Activated CD8-positive, alpha-beta T cell treated with anti-CD3 and anti-CD28 coated beads for 36 hours (primary cell): ENCODE measurements around the gene POTEF. TPM values are rescaled to one million over a fixed set of nuclear protein-coding genes. Genes with fewer than 3 reads are reported as not detected.
"Not testable (repeated sequence)": the region's sequence is repeated elsewhere in the genome, so short reads cannot be mapped to it uniquely, and the experiment has no call there.

Experiments
- ATAC-seq: fragments of 200-7000 bp; cut with Tn5 transposase; one replicate; pipeline ENCODE4 v1.10.0; 2021; ENCODE audit warnings: mild to moderate bottlenecking, moderate library complexity
- CTCF ChIA-PET: fragments of 350-600 bp; sonication (Branson Sonifier 250); formaldehyde crosslinking; loops from one replicate; lab custom pipeline; 2021; ENCODE audit warnings: antibody characterized with exemption; lab: Charles Lee
- POLR2A ChIA-PET: fragments of 350-600 bp; sonication (Branson Sonifier 250); formaldehyde crosslinking; loops from one replicate; lab custom pipeline; 2021; ENCODE audit warnings: antibody characterized with exemption; lab: Charles Lee
- DNase-seq: peaks from one replicate; pipeline ENCODE4 v3.0.0-alpha.2; 2020
- H3K27ac Mint-ChIP-seq: one replicate; pipeline ENCODE4 v1.8.0; 2021; ENCODE audit warnings: mild to moderate bottlenecking, mixed read lengths
- H3K27me3 Mint-ChIP-seq: one replicate; pipeline ENCODE4 v1.8.0; 2021; ENCODE audit warnings: mixed read lengths
- H3K36me3 Mint-ChIP-seq: one replicate; pipeline ENCODE4 v1.8.0; 2021; ENCODE audit warnings: low read depth, mixed read lengths
- H3K4me1 Mint-ChIP-seq: one replicate; pipeline ENCODE4 v1.8.0; 2021; ENCODE audit warnings: low read depth, mixed read lengths
- H3K4me3 Mint-ChIP-seq: one replicate; pipeline ENCODE4 v1.8.0; 2021; ENCODE audit warnings: mild to moderate bottlenecking, moderate library complexity, mixed read lengths
- H3K9me3 Mint-ChIP-seq: one replicate; pipeline ENCODE4 v1.8.0; 2021; ENCODE audit warnings: mixed read lengths
- CTCF ChIP-seq: fragments of 200-600 bp; IDR thresholded peaks from one replicate; pipeline ENCODE4 v1.8.0; 2022; ENCODE audit warnings: antibody characterized with exemption, mild to moderate bottlenecking
- intact Hi-C: fragments of 100-400 bp; cut with micrococcal nuclease; formaldehyde crosslinking; loops from one replicate; pipeline ENCODE4 v1.10.0; 2022
- total RNA-seq, 2 experiments: library from RNA; stranded (reverse); gene quantifications; one replicate each; pipeline ENCODE4 v1.2.3, GENCODE V29; 2021

POTEF gene
- total RNA-seq, 2 experiments from 2014 or later = not detected

DNA sequence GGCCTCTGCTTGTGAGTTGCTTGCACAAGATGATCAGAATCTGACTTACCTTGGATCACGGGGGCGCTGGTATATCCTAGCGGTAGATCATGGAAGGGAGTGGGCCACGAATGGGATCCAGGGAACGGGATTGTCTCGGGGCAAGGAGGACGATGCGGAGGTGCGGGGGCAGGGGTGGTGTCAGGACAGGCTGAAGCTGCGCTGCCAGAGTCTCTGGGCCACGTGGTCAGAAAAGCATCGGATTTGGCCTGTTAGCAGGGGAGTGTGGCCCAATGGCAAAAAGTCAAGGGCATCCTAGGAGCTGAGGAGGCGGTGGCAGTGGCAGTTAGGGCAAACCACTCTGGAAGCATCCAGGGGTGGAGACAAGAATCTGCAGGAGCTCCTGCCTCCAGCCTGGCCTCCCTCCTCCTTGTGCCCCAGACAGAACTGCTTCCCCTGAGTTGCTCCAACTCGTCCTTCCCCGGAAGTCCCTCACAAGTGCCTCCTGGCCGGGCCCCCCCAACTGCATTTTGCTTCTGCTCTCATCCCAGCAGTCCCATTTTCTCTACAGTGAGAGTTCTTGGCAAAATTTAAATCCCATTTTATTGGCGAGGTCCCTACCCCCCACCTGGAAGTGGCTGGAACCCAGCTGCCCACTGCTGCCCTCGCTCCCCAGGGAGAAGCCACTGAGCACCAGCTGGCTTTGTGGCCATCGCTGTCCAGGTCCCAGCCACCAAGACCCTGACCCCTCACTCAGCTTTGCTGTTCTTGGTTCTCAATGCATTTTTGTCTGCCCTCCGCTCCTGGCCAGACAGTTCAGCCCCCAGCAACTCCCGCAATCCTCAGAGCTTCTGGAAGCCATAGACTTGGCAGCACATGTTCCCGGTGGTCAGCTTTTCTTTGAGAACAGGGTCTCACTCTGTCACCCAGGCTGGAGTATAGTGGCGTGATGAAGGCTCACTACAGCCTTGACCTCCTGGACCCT, 21.4 kb upstream of the POTEF start:
- ChIA-PET POLR2A (no interaction called here), CTCF (no interaction called here)
- intact Hi-C loops = no loop called here
- no peak for TF ChIP-seq CTCF
- DNase-seq (no peak), ATAC-seq (no peak)
- peaks cover 9% of the 10 kb centered on the region for H3K36me3 Mint-ChIP-seq
- no peaks in the 10 kb centered on the region for H3K4me1 Mint-ChIP-seq
- no peaks in the 10 kb centered on the region for H3K27me3 Mint-ChIP-seq
- no peak overlapping the region for H3K4me3 Mint-ChIP-seq
- no peak overlapping the region for H3K27ac Mint-ChIP-seq
- no peaks in the 10 kb centered on the region for H3K9me3 Mint-ChIP-seq

- H3K4me3 Mint-ChIP-seq, DNase-seq, H3K27ac Mint-ChIP-seq, ATAC-seq, intact Hi-C loops, H3K9me3 Mint-ChIP-seq, CTCF ChIA-PET, H3K4me1 Mint-ChIP-seq, POLR2A ChIA-PET, H3K36me3 Mint-ChIP-seq, H3K27me3 Mint-ChIP-seq: not testable (repeated sequence)
These were observed 19.5 kb upstream of the POTEF start for GRCh38 chr2:130148515-130148914.

GRCh38 chr2:130145006-130145414, 16.0 kb upstream of the POTEF start, which contains the start of gene CCDC74B:
Gene CCDC74B, minus strand, starts transcription at chr2:130145112. Its CDS starts 116 bp downstream, at chr2:130144996.
- POLR2A ChIA-PET = not testable (repeated sequence)
- ATAC-seq = peak; percentile 92

DNA sequence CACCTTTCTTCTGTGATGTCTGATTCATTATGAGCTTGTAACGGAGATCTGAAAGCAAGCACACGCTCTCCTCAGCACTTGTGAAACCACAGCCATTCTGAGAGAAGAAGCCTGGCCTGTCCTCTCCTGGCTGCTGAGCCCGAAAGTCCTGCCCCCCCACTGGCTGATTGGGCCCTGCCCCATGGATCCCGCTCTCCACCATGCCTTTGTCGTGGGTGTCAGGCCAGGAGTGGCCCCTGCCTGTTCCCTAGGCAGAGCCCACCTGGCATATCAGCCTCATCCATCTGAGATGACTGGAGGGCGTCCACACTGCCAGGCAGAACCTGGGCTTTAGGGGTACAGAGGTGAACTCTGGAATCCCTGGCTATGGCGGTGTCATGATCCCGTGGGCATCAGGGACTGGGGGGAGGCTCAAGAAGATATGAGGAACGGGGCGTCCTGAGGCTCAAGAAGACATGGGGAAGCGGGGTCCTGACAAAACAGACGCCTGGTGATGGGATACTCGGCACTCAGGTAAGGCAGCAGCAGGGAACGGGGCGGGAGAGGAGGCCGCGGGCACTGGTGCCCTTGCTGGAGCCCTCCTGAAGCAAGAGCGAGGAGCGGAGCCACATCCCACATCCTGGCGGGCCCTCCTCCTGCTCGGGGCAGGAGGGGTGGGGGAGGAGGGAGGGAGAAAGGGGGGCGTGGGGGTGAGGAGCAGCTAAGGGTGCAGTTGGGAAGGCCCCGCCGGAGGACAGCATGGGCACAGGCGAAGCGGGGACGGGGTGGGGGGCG, 14.4 kb upstream of the POTEF start:
- POLR2A ChIA-PET, H3K36me3 Mint-ChIP-seq, H3K27me3 Mint-ChIP-seq, H3K9me3 Mint-ChIP-seq, H3K27ac Mint-ChIP-seq, DNase-seq, H3K4me1 Mint-ChIP-seq, intact Hi-C loops, CTCF ChIA-PET: not testable (repeated sequence)
- peak; percentile 23 for ATAC-seq
- peak overlapping the region; percentile 72 for H3K4me3 Mint-ChIP-seq

More at GRCh38 chr2:130145006-130145414, 16.0 kb upstream of the POTEF start, which contains the start of gene CCDC74B:
- H3K4me1 Mint-ChIP-seq, H3K27ac Mint-ChIP-seq, H3K27me3 Mint-ChIP-seq, H3K36me3 Mint-ChIP-seq, CTCF ChIA-PET, intact Hi-C loops, H3K9me3 Mint-ChIP-seq: not testable (repeated sequence)
- DNase-seq = peak; percentile 76
- H3K4me3 Mint-ChIP-seq = peak within 1 kb of the TSS; percentile 72

DNA sequence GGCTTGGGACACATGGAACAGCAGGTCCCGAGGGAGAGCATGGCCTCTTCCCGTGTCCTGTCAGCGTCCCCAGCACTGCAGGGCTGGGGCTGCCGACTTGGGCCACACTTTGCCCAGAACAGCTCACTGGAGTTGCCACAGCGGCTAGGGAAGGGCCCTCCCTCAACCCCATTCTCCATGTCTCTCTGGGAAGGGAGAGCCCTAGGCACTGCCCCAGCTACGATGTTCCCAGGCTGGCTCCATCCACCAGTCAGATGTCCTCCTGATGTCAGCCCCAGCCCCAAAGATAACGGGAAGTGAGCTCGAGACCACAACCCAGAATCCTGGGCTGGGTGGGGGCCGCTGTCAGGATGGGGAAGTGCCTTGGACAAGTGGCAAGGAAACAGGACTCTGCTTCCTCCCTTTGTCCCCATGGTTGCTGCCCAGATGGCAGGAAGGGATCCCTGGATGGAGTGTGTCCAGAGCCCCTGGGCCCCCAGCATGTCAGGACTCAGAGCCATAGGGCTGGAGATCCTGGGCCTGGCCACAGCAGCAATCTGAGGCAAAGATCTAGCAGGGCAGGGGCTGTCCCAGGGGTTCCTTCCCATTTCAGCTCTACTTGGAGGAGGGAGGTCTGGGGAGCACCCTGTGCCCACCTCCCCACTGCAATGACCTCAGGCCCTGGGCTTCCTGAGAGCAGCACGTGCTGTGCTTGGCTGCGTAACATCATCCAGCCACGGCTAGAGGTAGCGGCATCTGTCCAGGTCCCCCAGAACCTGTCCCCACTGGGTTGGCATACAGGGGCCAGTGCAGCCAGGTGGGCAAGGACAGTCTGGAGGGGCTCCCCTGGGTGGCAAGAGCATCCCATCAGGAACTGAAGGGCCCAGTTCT, 13.6 kb upstream of the POTEF start:
- DNase-seq, H3K4me3 Mint-ChIP-seq, CTCF ChIA-PET, ATAC-seq, intact Hi-C loops, H3K4me1 Mint-ChIP-seq, H3K27ac Mint-ChIP-seq, H3K27me3 Mint-ChIP-seq, POLR2A ChIA-PET, H3K36me3 Mint-ChIP-seq, H3K9me3 Mint-ChIP-seq: not testable (repeated sequence)

- H3K4me3 Mint-ChIP-seq, CTCF ChIA-PET, H3K27me3 Mint-ChIP-seq, intact Hi-C loops, H3K9me3 Mint-ChIP-seq, H3K4me1 Mint-ChIP-seq, H3K36me3 Mint-ChIP-seq, DNase-seq, ATAC-seq, H3K27ac Mint-ChIP-seq, POLR2A ChIA-PET: not testable (repeated sequence)
These were observed 12.8 kb upstream of the POTEF start for GRCh38 chr2:130141645-130142370.

GRCh38 chr2:130141002-130141401, 12.0 kb upstream of the POTEF start:
- H3K4me3 Mint-ChIP-seq, ATAC-seq, DNase-seq, CTCF ChIA-PET, H3K4me1 Mint-ChIP-seq, intact Hi-C loops, H3K9me3 Mint-ChIP-seq, H3K27me3 Mint-ChIP-seq, POLR2A ChIA-PET, H3K36me3 Mint-ChIP-seq, H3K27ac Mint-ChIP-seq: not testable (repeated sequence)

- POLR2A ChIA-PET, H3K4me3 Mint-ChIP-seq, H3K36me3 Mint-ChIP-seq, DNase-seq, CTCF ChIA-PET, H3K27me3 Mint-ChIP-seq, H3K9me3 Mint-ChIP-seq, H3K27ac Mint-ChIP-seq, ATAC-seq, intact Hi-C loops, H3K4me1 Mint-ChIP-seq: not testable (repeated sequence)
These were observed 11.5 kb upstream of the POTEF start for GRCh38 chr2:130140516-130140915.

DNA sequence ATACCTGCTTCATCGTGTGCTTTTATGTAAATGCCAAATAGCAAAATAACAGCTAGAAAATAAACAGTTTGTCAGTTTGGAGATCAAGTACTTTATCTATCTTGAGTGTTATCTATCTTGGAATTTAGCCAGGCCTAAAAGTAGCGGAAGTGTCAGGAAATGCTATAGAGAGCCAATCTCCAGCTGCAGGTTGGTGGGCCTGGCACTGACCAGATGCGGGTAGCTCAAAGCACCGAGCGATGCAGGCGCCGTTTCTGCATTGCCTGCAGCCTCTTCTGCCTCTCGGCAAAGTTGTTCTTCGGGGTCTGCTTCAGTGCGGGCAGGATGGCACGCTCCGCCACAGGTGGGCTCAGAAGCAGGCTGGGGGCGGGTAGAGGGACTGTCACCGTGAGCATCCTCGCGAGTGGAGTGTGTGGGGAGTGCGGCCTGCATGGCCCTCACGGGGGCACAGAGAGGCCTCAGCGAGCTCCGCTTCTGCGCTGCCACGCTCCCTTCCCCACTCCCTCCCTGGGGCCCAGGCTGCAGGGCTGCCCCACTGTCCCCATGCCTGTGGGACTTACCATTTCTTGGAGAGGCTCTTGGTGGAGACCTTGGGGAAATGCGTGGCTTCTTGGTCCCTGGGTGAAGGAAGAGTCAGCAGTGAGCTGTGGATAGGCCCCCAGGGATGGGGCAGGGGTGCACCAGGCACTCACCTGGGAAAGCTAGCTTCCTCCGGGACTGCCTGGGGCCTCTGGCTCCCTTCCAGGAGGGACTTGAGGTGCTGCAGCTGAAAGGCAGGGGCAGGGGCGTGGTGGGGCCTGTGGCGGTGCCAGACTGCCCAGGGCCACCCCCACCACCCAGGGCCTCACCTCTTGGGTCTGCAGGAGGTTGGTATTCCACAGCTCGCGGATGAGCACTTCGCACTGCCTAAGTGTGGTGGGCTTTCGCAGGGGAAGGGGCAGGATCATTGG, 10.6 kb upstream of the POTEF start:
- H3K36me3 Mint-ChIP-seq, H3K4me1 Mint-ChIP-seq, ATAC-seq, CTCF ChIA-PET, POLR2A ChIA-PET, intact Hi-C loops, H3K9me3 Mint-ChIP-seq, H3K4me3 Mint-ChIP-seq, DNase-seq, H3K27ac Mint-ChIP-seq, H3K27me3 Mint-ChIP-seq: not testable (repeated sequence)
